SK-N-SH (cell line): ENCODE results near the gene CDK4.

Experiments
- CTCF ChIP-seq: fragments of 200-600 bp; sonication (generic); IDR thresholded peaks from 2 replicates; pipeline ENCODE4 v1.6.1; 2017; ENCODE audit warnings: antibody characterized with exemption, mild to moderate bottlenecking, moderate library complexity
- REST ChIP-seq: IDR thresholded peaks from 2 replicates; pipeline ENCODE4 v1.6.1; 2012; ENCODE audit warnings: mild to moderate bottlenecking, low read depth, low read length, moderate library complexity
- SMC3 ChIP-seq: IDR thresholded peaks from 2 replicates; pipeline ENCODE4 v1.6.1; 2012; ENCODE audit warnings: low read depth, low read length, improper control_type of control experiment
- TAF1 ChIP-seq: IDR thresholded peaks from 2 replicates; pipeline ENCODE4 v1.6.1; 2012; ENCODE audit warnings: low read depth, mild to moderate bottlenecking, low read length, moderate library complexity, borderline replicate concordance

GRCh38 chr12:57800965-57801364 lies 48.9 kb upstream of the CDK4 start:
- TF ChIP-seq CTCF = no peak
- no peak for TF ChIP-seq TAF1
- no peak for TF ChIP-seq SMC3
- TF ChIP-seq REST = no peak
